Type B pancreatic cell (in vitro differentiated cells): ENCODE results near the gene TACR3. TPM values are rescaled to one million over a fixed set of nuclear protein-coding genes. Genes with fewer than 3 reads are reported as not detected.
"Not testable (repeated sequence)": the region's sequence is repeated elsewhere in the genome, so short reads cannot be mapped to it uniquely, and the experiment has no call there.

Experiments
- DNase-seq: peaks from one replicate; pipeline ENCODE4 v3.0.0; 2021; ENCODE audit warnings: mixed read lengths; ENCODE audit not compliant: unreplicated experiment; ENCODE audit errors: extremely low spot score
- H3K27ac Mint-ChIP-seq: 2 replicates; pipeline ENCODE4 v1.8.0; 2021; ENCODE audit warnings: mild to moderate bottlenecking, mixed read lengths
- H3K27me3 Mint-ChIP-seq: 2 replicates; pipeline ENCODE4 v1.8.0; 2021; ENCODE audit warnings: mixed read lengths
- H3K36me3 Mint-ChIP-seq: 2 replicates; pipeline ENCODE4 v1.8.0; 2021; ENCODE audit warnings: mixed read lengths
- H3K4me1 Mint-ChIP-seq: one replicate; pipeline ENCODE4 v1.8.0; 2021; ENCODE audit warnings: mixed read lengths; ENCODE audit not compliant: unreplicated experiment
- H3K4me3 Mint-ChIP-seq: 2 replicates; pipeline ENCODE4 v1.8.0; 2021; ENCODE audit warnings: mild to moderate bottlenecking, mixed read lengths
- H3K9me3 Mint-ChIP-seq: 2 replicates; pipeline ENCODE4 v1.8.0; 2021; ENCODE audit warnings: mixed read lengths
- long read RNA-seq: library from polyadenylated mRNA; unstranded; transcript quantifications from one replicate; pipeline ENCODE4 v2.0.0, GENCODE V29; 2020
- total RNA-seq: library from RNA; stranded (reverse); gene quantifications from 2 replicates; pipeline ENCODE4 v1.2.1, GENCODE V29; 2021; ENCODE audit warnings: low replicate concordance
- TF ChIP-seq, protein P1 (sequence below): fragments of 200-600 bp; sonication (generic); conservative IDR thresholded peaks from 2 replicates; pipeline ENCODE4 v1.5.0; 2021; ENCODE audit warnings: antibody characterized with exemption, mild to moderate bottlenecking

TACR3 gene, protein sequence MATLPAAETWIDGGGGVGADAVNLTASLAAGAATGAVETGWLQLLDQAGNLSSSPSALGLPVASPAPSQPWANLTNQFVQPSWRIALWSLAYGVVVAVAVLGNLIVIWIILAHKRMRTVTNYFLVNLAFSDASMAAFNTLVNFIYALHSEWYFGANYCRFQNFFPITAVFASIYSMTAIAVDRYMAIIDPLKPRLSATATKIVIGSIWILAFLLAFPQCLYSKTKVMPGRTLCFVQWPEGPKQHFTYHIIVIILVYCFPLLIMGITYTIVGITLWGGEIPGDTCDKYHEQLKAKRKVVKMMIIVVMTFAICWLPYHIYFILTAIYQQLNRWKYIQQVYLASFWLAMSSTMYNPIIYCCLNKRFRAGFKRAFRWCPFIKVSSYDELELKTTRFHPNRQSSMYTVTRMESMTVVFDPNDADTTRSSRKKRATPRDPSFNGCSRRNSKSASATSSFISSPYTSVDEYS
- 0.55 and 0.72 TPM in 2 replicates for total RNA-seq
- long read RNA-seq = 0 reads

DNA sequence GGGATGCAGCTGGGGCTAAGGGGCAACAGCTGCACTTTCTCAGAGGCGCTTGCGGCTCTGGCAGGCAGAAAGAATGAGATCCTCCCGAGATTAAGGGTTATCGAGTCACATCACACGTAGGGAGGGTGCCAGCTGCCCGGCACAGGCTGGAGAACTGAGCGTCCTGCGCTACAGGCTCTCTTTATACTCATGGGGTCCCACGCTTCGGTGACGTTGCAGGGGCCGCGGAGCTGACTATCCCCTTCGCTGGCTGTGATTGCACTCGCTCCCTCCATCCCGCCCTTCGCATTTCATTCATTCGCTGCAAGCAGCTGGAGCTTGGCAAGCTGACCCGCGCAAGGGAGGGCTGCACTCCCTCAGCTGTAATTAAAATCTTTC lies at the start of gene TACR3:
Gene TACR3 (minus strand): TSS at position 156 of the 378 bp plus-strand sequence. CDS start 310 bp downstream, outside the sequence.
- DNase-seq = no peak
- peaks cover 30% of the 10 kb centered on the region for H3K27me3 Mint-ChIP-seq
- H3K9me3 Mint-ChIP-seq = no peaks in the 10 kb centered on the region
- no peak within 1 kb of the TSS for H3K27ac Mint-ChIP-seq
- peak within 1 kb of the TSS; percentile 90 for H3K4me3 Mint-ChIP-seq
- no peaks in the 10 kb centered on the region for H3K36me3 Mint-ChIP-seq
- no peaks in the 10 kb centered on the region for H3K4me1 Mint-ChIP-seq
- TF ChIP-seq, protein P1, sequence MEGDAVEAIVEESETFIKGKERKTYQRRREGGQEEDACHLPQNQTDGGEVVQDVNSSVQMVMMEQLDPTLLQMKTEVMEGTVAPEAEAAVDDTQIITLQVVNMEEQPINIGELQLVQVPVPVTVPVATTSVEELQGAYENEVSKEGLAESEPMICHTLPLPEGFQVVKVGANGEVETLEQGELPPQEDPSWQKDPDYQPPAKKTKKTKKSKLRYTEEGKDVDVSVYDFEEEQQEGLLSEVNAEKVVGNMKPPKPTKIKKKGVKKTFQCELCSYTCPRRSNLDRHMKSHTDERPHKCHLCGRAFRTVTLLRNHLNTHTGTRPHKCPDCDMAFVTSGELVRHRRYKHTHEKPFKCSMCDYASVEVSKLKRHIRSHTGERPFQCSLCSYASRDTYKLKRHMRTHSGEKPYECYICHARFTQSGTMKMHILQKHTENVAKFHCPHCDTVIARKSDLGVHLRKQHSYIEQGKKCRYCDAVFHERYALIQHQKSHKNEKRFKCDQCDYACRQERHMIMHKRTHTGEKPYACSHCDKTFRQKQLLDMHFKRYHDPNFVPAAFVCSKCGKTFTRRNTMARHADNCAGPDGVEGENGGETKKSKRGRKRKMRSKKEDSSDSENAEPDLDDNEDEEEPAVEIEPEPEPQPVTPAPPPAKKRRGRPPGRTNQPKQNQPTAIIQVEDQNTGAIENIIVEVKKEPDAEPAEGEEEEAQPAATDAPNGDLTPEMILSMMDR = no peak

DNA sequence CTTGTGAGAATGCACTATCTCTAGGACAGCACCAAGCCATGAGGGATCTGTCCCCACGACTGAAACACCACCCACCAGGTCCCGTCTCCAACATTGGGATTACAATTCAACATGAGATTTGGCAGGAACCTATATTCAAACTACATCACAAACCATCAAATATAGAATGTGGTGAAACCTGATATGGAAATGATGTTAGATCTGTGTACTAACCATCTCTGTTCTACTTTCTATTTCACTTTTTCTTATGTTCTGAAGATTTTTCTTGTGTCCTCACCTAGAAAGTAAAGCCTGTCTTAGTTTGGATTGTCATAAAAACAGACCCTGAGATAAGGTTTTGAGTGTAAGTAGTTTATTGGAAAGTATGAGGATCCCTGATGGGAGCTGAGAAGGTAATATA lies 37.8 kb upstream of the TACR3 start:
- H3K27ac Mint-ChIP-seq = no peak overlapping the region
- H3K27me3 Mint-ChIP-seq = no peaks in the 10 kb centered on the region
- H3K4me3 Mint-ChIP-seq = no peak overlapping the region
- H3K9me3 Mint-ChIP-seq = peaks cover 5% of the 10 kb centered on the region
- H3K36me3 Mint-ChIP-seq = peaks cover 3% of the 10 kb centered on the region
- TF ChIP-seq, protein P1 = no peak
- no peak for DNase-seq
- H3K4me1 Mint-ChIP-seq = no peaks in the 10 kb centered on the region

DNA sequence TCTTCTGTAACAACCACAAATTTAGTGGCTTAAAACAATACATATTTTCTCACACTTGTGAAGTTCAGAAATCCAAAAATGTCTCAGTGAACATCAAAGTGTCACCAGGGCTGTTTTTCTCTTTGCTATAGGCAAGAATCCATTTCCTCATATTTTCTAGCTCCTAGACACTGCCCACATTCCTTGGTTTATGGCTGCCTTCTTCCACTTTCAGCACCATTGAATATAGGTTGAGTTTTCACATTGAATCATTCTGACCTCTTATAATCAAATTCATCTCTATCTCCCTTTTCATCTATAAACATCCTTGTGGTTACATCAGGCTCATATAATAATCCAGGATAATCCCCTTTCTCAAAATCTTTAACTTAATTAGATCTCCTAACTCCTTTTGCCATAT lies 37.0 kb upstream of the TACR3 start:
- DNase-seq = no peak
- Mint-ChIP-seq H3K4me1 (no peaks in the 10 kb centered on the region), H3K27me3 (no peaks in the 10 kb centered on the region), H3K36me3 (peaks cover 3% of the 10 kb centered on the region), H3K27ac (peak overlapping the region; percentile 47), H3K4me3 (no peak overlapping the region), H3K9me3 (peaks cover 5% of the 10 kb centered on the region)
- TF ChIP-seq, protein P1 = no peak

DNA sequence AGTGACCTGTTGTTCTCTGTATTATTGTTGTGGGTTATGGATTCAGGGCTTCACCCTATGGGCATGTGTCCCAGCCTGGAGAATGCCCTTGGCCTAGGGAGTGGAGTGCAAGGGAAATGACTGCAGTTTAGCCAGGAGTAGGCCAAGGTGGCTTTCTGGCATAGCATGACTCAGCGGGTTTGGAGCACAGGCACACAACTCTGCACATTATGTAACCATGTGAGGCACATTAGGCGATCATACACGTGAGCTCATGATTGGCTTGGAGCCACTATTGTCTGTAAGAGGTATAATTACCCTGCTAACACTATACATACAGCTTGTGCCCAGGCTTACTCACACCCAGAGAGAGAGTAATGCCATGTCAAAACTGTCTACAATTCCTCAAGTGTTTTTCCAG lies 35.1 kb upstream of the TACR3 start:
- H3K27me3 Mint-ChIP-seq = no peaks in the 10 kb centered on the region
- no peak overlapping the region for H3K27ac Mint-ChIP-seq
- no peaks in the 10 kb centered on the region for H3K4me1 Mint-ChIP-seq
- H3K4me3 Mint-ChIP-seq = no peak overlapping the region
- DNase-seq = no peak
- peaks cover 3% of the 10 kb centered on the region for H3K36me3 Mint-ChIP-seq
- TF ChIP-seq, protein P1 = no peak
- peaks cover 5% of the 10 kb centered on the region for H3K9me3 Mint-ChIP-seq

DNA sequence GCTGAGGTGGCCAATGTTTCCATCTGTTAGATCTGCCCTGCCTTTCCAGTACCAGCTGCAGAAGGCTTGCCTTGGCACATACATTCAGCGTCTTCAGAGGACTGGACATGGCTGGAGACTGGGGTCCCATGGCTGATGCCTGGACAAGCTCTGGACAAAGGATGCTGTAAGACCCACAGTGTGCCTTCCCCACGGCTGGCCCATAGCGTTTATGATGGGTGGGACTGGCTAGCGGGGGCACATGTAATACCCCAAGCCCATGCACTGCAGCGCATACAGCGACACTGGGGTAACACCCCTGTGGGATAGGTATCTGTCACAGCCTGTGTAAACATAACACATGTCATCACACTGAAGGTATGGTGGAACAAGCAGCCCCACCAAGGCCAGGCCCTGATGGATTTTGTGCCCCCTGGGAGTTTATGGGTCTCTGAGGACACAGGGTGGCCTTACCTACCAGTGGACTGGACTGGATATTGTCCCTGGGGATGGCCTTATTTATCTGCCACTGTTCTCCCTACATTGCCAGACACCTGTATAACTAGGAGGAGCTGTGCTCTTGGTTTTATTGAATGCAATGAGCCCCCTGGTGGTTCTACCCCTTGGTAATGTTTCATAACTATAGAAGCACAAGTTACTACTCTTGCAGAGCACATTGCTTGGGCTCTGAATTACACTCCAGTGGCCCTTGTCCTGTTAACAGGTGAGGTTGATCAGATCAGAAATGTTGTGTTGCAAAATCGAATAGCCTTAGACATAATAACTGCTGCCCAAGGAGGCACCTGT lies 34.3 kb upstream of the TACR3 start:
- no peaks in the 10 kb centered on the region for H3K4me1 Mint-ChIP-seq
- H3K36me3 Mint-ChIP-seq = peaks cover 3% of the 10 kb centered on the region
- no peaks in the 10 kb centered on the region for H3K27me3 Mint-ChIP-seq
- H3K27ac Mint-ChIP-seq = no peak overlapping the region
- peaks cover 5% of the 10 kb centered on the region for H3K9me3 Mint-ChIP-seq
- TF ChIP-seq, protein P1 = no peak
- H3K4me3 Mint-ChIP-seq = no peak overlapping the region
- DNase-seq = no peak

DNA sequence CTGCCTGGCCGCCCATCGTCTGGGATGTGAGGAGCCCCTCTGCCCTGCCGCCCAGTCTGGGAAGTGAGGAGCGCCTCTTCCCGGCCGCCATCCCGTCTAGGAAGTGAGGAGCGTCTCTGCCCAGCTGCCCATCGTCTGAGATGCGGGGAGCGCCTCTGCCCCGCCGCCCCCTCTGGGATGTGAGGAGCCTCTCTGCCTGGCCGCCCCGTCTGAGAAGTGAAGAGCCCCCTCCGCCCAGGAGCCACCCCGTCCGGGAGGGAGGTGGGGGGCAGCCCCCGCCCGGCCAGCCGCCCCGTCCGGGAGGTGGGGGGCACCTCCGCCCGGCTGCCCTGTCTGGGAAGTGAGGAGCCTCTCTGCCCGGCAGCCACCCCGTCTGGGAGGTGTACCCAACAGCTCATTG lies 3.4 kb upstream of the TACR3 start:
- H3K9me3 Mint-ChIP-seq, DNase-seq, H3K36me3 Mint-ChIP-seq, H3K4me3 Mint-ChIP-seq, H3K27ac Mint-ChIP-seq, H3K4me1 Mint-ChIP-seq: not testable (repeated sequence)
- peaks cover 25% of the 10 kb centered on the region for H3K27me3 Mint-ChIP-seq
